ENCODE data around the gene NUMA1. TPM values are rescaled to one million over a fixed set of nuclear protein-coding genes. Genes with fewer than 3 reads are reported as not detected.

Gene NUMA1
- total and polyA plus RNA-seq, 2 of the 8 experiments (the other 6 are each of a cell fraction or from before 2014, with no cell fraction given), result 101 to 107 TPM

GRCh38 chr11:72120930-72121329, 40.6 kb upstream of the NUMA1 start (continued):
- TF ChIP-seq EZH2 (IDR thresholded peaks at IDR 0.05; ENCODE audit: low read depth, low read length, severe bottlenecking) (no peak), SIX5 (IDR thresholded peaks at IDR 0.05; ENCODE audit: low read depth, low read length) (no peak), KDM1A (IDR thresholded peaks at IDR 0.05; ENCODE audit: borderline replicate concordance, low read length) (no peak), KDM4A (IDR thresholded peaks at IDR 0.05; ENCODE audit: low read depth, low read length, severe bottlenecking) (no peak), CEBPB (IDR thresholded peaks at IDR 0.05; ENCODE audit: low read depth, low read length) (no peak), CHD7 (IDR thresholded peaks at IDR 0.05; ENCODE audit: insufficient replicate concordance, low read length) (no peak), RXRA (IDR thresholded peaks at IDR 0.05; ENCODE audit: insufficient read depth, low read depth, low read length) (no peak)
